HCT116 (cell line): ENCODE measurements around the gene SLC37A3. TPM values are rescaled to one million over a fixed set of nuclear protein-coding genes. Genes with fewer than 3 reads are reported as not detected.

Experiments
- ATAC-seq: fragments of 200-7000 bp; cut with Tn5 transposase; 2 replicates; pipeline ENCODE4 v1.9.1; 2020; ENCODE audit warnings: mild to moderate bottlenecking, moderate library complexity
- BruUV-seq: library from RNA; stranded (reverse); fragments of 400-500 nt; replicated peaks from 2 replicates; lab custom pipeline; 2021; lab: Mats Ljungman, UMichigan
- CTCF ChIA-PET: fragments of 300-600 bp; sonication (Branson Sonifier 250); formaldehyde crosslinking; loops from one replicate; lab custom pipeline; 2021; ENCODE audit warnings: antibody characterized with exemption; lab: Charles Lee
- POLR2A ChIA-PET: fragments of 300-600, 350-600 bp; sonication (Branson Sonifier 250); formaldehyde crosslinking; loops from one replicate; lab custom pipeline; 2021; ENCODE audit warnings: antibody characterized with exemption; lab: Charles Lee
- RAD21 ChIA-PET, 2 experiments: fragments of 300-600 bp; sonication (Branson Sonifier 250); formaldehyde crosslinking; loops; one replicate each; lab custom pipeline; 2023; ENCODE audit warnings: low total read pairs in 2 of 2; ENCODE audit not compliant: uncharacterized antibody in 2 of 2, unreplicated experiment in 2 of 2, low non-redundant PET in 1 of 2; lab: Charles Lee
- DNase-seq: peaks from one replicate; pipeline ENCODE4 v3.0.0-alpha.2; 2010; ENCODE audit warnings: low read depth, low spot score
- H2AFZ ChIP-seq: fragments of 200-600 bp; shearing (Covaris generic), sonication (generic); 2 replicates; pipeline ENCODE4 v1.6.1; 2017; ENCODE audit warnings: low read depth, mixed run types, mixed read lengths, antibody characterized with exemption, low read length; ENCODE audit not compliant: poor library complexity, severe bottlenecking
- H3K27ac ChIP-seq: 2 replicates; pipeline ENCODE4 v1.5.1; 2012; ENCODE audit warnings: low read depth, low read length
- H3K27me3 ChIP-seq: fragments of 200-600 bp; sonication (generic); 2 replicates; pipeline ENCODE4 v1.6.1; 2016; ENCODE audit warnings: mixed run types, low read length, mixed read lengths; ENCODE audit not compliant: insufficient read depth
- H3K36me3 ChIP-seq, 2 experiments: fragments of 200-500 bp in 1 of 2; fragments of 200-600 bp in 1 of 2; sonication (Bioruptor generic) in 1 of 2; sonication (generic) in 1 of 2; 2 replicates each; pipeline versions ENCODE4 v1.5.1 to v1.6.1; 2014 to 2016; ENCODE audit warnings: low read length in 2 of 2, inconsistent platforms in 1 of 2, mixed read lengths in 1 of 2, mixed run types in 1 of 2; ENCODE audit not compliant: insufficient read depth in 2 of 2, control insufficient read depth in 1 of 2
- H3K4me1 ChIP-seq, 2 experiments: fragments of 200-600 bp in 1 of 2; sonication (generic) in 1 of 2; 2 replicates each; pipeline versions ENCODE4 v1.5.1 to v1.6.1; 2012 to 2017; ENCODE audit warnings: low read length in 2 of 2, inconsistent platforms in 1 of 2, mild to moderate bottlenecking in 1 of 2, mixed read lengths in 1 of 2, mixed run types in 1 of 2, moderate library complexity in 1 of 2; ENCODE audit not compliant: insufficient read depth in 2 of 2, control insufficient read depth in 1 of 2
- H3K4me2 ChIP-seq: fragments of 200-600 bp; sonication (generic); 2 replicates; pipeline ENCODE4 v1.6.1; 2017; ENCODE audit warnings: mixed run types, low read length, mixed read lengths
- H3K4me3 ChIP-seq, 2 experiments: fragments of 200-600 bp in 1 of 2; sonication (generic) in 1 of 2; replicated peaks in 1 of 2; 2 replicates each; pipeline ENCODE4 v1.5.1; 2011 to 2016; ENCODE audit warnings: low read length in 2 of 2, control low read depth in 1 of 2, low read depth in 1 of 2, mild to moderate bottlenecking in 1 of 2, mixed read lengths in 1 of 2, mixed run types in 1 of 2
- H3K79me2 ChIP-seq: fragments of 200-600 bp; sonication (generic); 2 replicates; pipeline ENCODE4 v1.6.1; 2017; ENCODE audit warnings: mild to moderate bottlenecking, mixed run types, low read length, moderate library complexity, mixed read lengths; ENCODE audit not compliant: insufficient read depth
- H3K9ac ChIP-seq: fragments of 200-600 bp; sonication (generic); 2 replicates; pipeline ENCODE4 v1.6.1; 2016; ENCODE audit warnings: low read length, mixed read lengths
- H3K9me2 ChIP-seq: fragments of 200-600 bp; sonication (generic), shearing (Covaris generic); 2 replicates; pipeline ENCODE4 v1.6.1; 2017; ENCODE audit warnings: mixed run types, mild to moderate bottlenecking, moderate library complexity; ENCODE audit not compliant: insufficient read depth
- H3K9me3 ChIP-seq, 2 experiments: fragments of 200-500 bp in 1 of 2; fragments of 200-600 bp in 1 of 2; sonication (Bioruptor generic) in 1 of 2; sonication (generic) in 1 of 2; 2 replicates each; pipeline ENCODE4 v1.6.1; 2014 to 2017; ENCODE audit warnings: low read length in 2 of 2, mixed read lengths in 2 of 2, inconsistent platforms in 1 of 2, low read depth in 1 of 2, mild to moderate bottlenecking in 1 of 2, mixed run types in 1 of 2, moderate library complexity in 1 of 2; ENCODE audit not compliant: control insufficient read depth in 1 of 2, insufficient read depth in 1 of 2
- H4K20me1 ChIP-seq: fragments of 200-600 bp; sonication (generic), shearing (Covaris generic); 2 replicates; pipeline ENCODE4 v1.6.1; 2017; ENCODE audit warnings: mixed run types, mild to moderate bottlenecking, moderate library complexity; ENCODE audit not compliant: insufficient read depth
- CBX3 ChIP-seq: IDR thresholded peaks from 2 replicates; pipeline ENCODE4 v1.6.1; 2012; ENCODE audit warnings: low read depth
- CEBPB ChIP-seq: IDR thresholded peaks from 2 replicates; pipeline ENCODE4 v1.6.1; 2012; ENCODE audit warnings: low read depth
- CTCF ChIP-seq, 3 experiments: fragments of 200-600 bp in 1 of 3; sonication (generic) in 1 of 3; IDR thresholded peaks in 2 of 3; conservative IDR thresholded peaks in 1 of 3; 2 replicates each; pipeline ENCODE4 v1.5.1; 2012 to 2017; ENCODE audit warnings: low read depth in 2 of 3, low read length in 2 of 3, antibody characterized with exemption in 1 of 3, borderline replicate concordance in 1 of 3, control low read depth in 1 of 3, mild to moderate bottlenecking in 1 of 3, mixed read lengths in 1 of 3, mixed run types in 1 of 3, moderate library complexity in 1 of 3; ENCODE audit not compliant: insufficient read depth in 1 of 3
- EGR1 ChIP-seq: IDR thresholded peaks from 2 replicates; pipeline ENCODE4 v1.6.1; 2012; ENCODE audit warnings: low read depth
- EZH2 ChIP-seq: fragments of 200-600 bp; sonication (generic); IDR thresholded peaks from 2 replicates; pipeline ENCODE4 v1.6.1; 2017; ENCODE audit warnings: antibody characterized with exemption, mixed run types
- FOSL1 ChIP-seq: IDR thresholded peaks from 2 replicates; pipeline ENCODE4 v1.6.1; 2012; ENCODE audit warnings: low read depth
- JUND ChIP-seq: IDR thresholded peaks from 2 replicates; pipeline ENCODE4 v1.6.1; 2012
- MAX ChIP-seq: IDR thresholded peaks from 2 replicates; pipeline ENCODE4 v1.6.1; 2012
- POLR2AphosphoS5 ChIP-seq: IDR thresholded peaks from 2 replicates; pipeline ENCODE4 v1.6.1; 2011; ENCODE audit warnings: mild to moderate bottlenecking, low read depth, low read length, moderate library complexity
- RAD21 ChIP-seq: IDR thresholded peaks from 2 replicates; pipeline ENCODE4 v1.6.1; 2012; ENCODE audit warnings: low read depth, mild to moderate bottlenecking
- REST ChIP-seq: IDR thresholded peaks from 2 replicates; pipeline ENCODE4 v1.6.1; 2012; ENCODE audit warnings: low read depth
- SP1 ChIP-seq: IDR thresholded peaks from 2 replicates; pipeline ENCODE4 v1.6.1; 2012; ENCODE audit warnings: low read depth
- SRF ChIP-seq: IDR thresholded peaks from 2 replicates; pipeline ENCODE4 v1.6.1; 2012; ENCODE audit warnings: low read depth
- TCF7L2 ChIP-seq: IDR thresholded peaks from 2 replicates; pipeline ENCODE4 v1.7.0; 2011; ENCODE audit warnings: borderline replicate concordance, inconsistent platforms; ENCODE audit not compliant: insufficient read depth, insufficient read length; ENCODE audit errors: extremely low read depth
- YY1 ChIP-seq: IDR thresholded peaks from 2 replicates; pipeline ENCODE4 v1.6.1; 2011; ENCODE audit warnings: low read length, low read depth, moderate library complexity, mild to moderate bottlenecking; ENCODE audit not compliant: insufficient replicate concordance; ENCODE audit errors: extremely low read depth
- ZBTB33 ChIP-seq: IDR thresholded peaks from 2 replicates; pipeline ENCODE4 v1.6.1; 2011; ENCODE audit warnings: mild to moderate bottlenecking, low read length, moderate library complexity; ENCODE audit not compliant: insufficient replicate concordance; ENCODE audit errors: extremely low read depth
- ZFX ChIP-seq: fragments of 450-650 bp; IDR thresholded peaks from 2 replicates; pipeline ENCODE4 v1.6.1; 2017
- intact Hi-C: fragments of 100-400 bp; cut with micrococcal nuclease; formaldehyde crosslinking; loops from 2 replicates; pipeline ENCODE4 v1.10.0; 2022
- total RNA-seq: library from RNA; stranded (reverse); gene quantifications from one replicate; pipeline ENCODE4 v1.2.1, GENCODE V29; 2021; ENCODE audit not compliant: unreplicated experiment

The SLC37A3 gene
- total RNA-seq, 1 experiment from 2014 or later, result 41.8 TPM

- no TSS peak for BruUV-seq
- ChIA-PET CTCF (no interaction called here), POLR2A (no interaction called here), RAD21 (no interaction called here)
- Histone ChIP-seq H3K27me3 (no peaks in the 10 kb centered on the region), H3K79me2 (no peaks in the 10 kb centered on the region), H3K36me3 (no peaks in the 10 kb centered on the region), H3K9ac (no peak overlapping the region), H3K27ac (no peak overlapping the region), H2AFZ (no peak overlapping the region), H3K4me3 (no peak overlapping the region), H3K9me3 (no peaks in the 10 kb centered on the region), H3K4me1 (no peaks in the 10 kb centered on the region), H3K4me2 (no peak overlapping the region), H3K9me2 (no peaks in the 10 kb centered on the region), H4K20me1 (no peaks in the 10 kb centered on the region)
- DNase-seq, result no peak
- TF ChIP-seq CEBPB (no peak), EGR1 (no peak), JUND (no peak), REST (no peak), SP1 (no peak), FOSL1 (no peak), CBX3 (no peak), POLR2AphosphoS5 (no peak), MAX (no peak), YY1 (no peak), ZFX (no peak), EZH2 (no peak), CTCF (IDR thresholded peaks at IDR 0.05 in 2 of 3, conservative IDR thresholded peaks at IDR 0.05 in 1 of 3; ENCODE audit: borderline replicate concordance in 1 of 3, insufficient read depth in 1 of 3, low read depth in 2 of 3, low read length in 2 of 3) (no peak), ZBTB33 (no peak), SRF (no peak), TCF7L2 (no peak), RAD21 (no peak)
- no peak for ATAC-seq
- intact Hi-C loops, result no loop called here
Measured at GRCh38 chr7:140417456-140418155, 19.3 kb upstream of the SLC37A3 start.
